D341Med (cell line): ENCODE data around the gene CDC42EP4.
"Not testable (repeated sequence)": the region's sequence is repeated elsewhere in the genome, so short reads cannot be mapped to it uniquely, and the experiment has no call there.

Source experiments
- DNase-seq: peaks from one replicate; pipeline ENCODE4 v3.0.0; 2012; ENCODE audit warnings: low spot score

The CDC42EP4 gene

GRCh38 chr17:73342541-73343167, 30.9 kb upstream of the CDC42EP4 start:
- DNase-seq = peak; percentile 70

GRCh38 chr17:73342050-73342522, 30.3 kb upstream of the CDC42EP4 start:
- DNase-seq = peak; percentile 91

DNA sequence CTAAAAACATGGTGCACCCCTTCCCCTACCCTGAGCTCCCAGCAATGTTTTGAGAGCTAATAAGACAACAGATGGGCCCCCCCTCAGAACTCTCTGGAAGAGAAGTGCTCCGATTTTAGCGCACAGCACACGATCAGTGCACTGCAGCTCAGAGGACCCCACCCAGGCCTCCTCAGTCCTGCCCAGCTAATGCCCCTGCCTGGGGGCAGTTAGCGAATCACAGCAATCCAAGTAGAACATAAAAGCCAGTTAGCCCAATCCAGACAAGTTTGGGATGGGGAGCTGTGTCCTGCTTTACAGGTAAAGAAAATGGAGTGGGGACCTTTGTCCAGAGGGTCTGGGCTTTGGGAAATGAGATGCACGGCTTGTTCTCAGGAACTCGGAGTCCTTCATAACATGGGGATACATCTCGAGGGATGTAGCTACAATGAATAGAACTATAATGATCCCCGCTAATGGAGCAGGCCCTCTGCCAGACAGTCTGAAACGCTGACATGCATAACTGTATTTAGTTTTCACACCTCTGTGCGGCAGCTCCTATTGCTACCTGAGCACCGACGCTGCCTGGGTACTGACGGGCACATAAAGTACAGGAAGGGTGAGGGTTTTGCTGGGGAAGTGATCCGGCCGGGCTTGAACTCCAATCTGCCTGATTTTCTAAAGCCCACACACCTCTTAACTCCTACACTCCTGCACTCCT, 29.7 kb upstream of the CDC42EP4 start:
- DNase-seq = no peak

- DNase-seq = no peak
Measured at GRCh38 chr17:73340093-73340596, 28.3 kb upstream of the CDC42EP4 start.

DNA sequence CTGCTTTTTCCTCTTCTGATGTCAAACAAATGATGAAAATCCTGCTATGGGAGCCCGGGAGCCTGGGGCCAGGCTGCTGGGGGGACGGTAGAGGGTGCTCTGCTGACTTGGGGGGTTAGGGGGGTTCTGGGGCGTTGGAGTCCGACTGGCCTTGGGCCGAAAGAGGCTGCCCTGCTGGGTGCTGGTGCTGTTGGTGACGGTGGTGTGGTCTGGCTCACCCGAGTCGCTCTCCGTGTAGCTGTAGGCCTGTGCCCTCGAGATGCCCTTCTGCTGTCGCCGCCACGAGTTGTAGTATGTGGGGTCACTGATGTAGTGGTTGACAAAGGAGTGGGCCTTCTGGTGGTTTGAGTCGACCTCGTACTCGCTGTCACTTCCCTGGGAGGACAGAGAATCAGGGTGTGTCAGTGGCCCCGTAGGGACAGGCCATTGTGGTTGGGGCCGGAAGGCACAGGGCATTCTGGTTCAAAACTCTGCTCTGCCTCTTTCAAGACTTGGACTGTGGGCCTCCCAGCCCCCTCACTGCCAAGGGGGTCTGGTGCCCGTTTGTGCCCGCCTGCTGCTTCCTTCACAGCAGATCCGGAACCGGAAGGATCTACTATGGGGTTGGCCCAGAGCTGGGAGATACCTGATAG, 26.9 kb upstream of the CDC42EP4 start:
- DNase-seq = no peak

GRCh38 chr17:73338050-73338521, 26.3 kb upstream of the CDC42EP4 start:
- DNase-seq = no peak

DNA sequence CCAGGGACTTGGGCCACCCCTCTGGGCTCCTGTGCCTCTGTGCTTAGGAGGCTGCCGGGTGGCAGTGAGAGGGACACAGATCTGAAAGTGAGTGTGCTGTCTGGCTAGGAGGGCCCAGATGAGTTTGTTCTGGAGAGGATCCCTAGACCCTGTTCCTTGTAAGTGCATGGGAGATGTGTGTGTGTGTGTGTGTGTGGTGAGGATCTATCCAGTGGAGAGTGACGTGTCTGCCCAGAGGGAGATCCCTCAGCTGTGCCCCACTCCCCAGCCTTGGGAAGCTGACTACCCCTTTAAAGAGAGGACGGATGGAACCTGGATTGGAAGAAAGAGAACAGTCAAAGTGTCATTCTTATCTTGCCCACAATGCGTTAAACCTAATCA, 25.5 kb upstream of the CDC42EP4 start:
- no peak for DNase-seq

GRCh38 chr17:73336408-73337329, 24.9 kb upstream of the CDC42EP4 start:
- no peak for DNase-seq

- no peak for DNase-seq
Measured at GRCh38 chr17:73335591-73336407, 24.0 kb upstream of the CDC42EP4 start.

DNA sequence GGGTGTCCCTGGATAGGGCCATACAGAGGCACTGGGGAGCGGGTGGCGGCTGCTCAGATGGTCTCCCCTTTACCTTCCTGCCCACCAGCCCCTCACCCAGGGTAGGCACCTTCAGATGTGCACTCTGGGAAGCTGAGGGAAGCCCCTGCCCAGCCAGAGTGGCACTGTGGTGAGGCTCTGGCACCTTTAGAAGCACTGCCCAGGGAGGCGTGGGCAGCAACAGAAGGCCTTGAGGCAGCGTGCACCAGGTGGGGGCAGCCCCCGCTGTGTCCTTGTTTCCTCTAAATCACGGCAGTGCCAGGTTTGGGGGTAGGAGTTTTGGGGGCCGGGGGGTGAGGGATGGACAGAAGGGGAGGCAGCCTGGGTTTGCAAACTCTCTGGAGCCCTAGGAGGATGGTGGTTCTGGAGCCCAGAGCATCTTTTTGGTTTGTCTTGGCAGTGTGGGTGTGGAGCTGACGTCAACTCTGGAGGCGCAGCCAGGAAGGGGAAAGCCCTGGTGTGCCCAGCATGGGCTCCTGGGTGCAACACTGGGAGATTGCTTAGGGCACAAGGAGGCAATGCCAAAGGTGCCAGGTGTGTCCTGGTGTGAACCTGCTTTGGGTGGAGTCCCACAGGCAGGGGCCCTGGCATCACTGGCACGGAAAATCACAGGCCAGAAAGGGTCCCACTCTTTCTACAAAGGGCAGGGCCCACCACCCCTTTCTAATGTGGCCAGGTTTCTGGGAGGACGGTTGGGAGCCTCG, 23.1 kb upstream of the CDC42EP4 start:
- DNase-seq = no peak

DNA sequence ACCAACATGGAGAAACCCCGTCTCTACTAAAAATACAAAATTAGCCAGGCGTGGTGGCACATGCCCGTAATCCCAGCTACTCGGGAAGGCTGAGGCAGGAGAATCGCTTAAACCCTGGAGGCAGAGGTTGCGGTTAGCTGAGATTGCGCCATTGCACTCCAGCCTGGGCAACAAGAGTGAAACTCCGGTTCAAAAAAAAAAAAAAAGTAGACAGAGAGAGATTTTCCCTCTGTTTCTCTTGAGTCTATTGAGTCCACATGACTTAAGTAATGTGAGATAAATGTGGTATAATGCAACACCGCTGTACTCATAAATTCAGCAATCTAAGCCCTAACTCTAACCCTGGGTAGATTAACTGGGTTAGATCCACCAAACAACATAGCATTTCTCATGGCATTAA, 21.6 kb upstream of the CDC42EP4 start:
- DNase-seq = not testable (repeated sequence)

DNA sequence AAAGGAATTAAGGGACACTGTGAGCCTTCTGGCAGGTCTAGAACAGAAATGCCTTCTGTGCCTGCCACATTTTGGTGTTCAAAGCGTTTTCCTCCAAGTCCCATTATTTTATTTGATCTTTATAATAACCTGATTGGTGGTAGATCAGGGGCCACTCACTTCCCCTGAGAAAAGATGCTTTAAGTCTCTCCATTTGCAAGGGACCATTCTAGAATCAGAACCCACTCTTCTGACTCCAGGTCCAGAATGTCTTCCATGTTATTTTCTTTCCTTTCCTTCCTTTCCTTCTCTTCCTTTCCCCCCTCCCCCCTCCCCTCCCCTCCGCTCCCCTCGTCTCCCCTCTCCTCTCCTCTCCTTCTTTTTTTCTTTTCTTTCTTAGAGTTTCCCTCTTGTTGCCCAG, 19.3 kb upstream of the CDC42EP4 start:
- DNase-seq = no peak

DNA sequence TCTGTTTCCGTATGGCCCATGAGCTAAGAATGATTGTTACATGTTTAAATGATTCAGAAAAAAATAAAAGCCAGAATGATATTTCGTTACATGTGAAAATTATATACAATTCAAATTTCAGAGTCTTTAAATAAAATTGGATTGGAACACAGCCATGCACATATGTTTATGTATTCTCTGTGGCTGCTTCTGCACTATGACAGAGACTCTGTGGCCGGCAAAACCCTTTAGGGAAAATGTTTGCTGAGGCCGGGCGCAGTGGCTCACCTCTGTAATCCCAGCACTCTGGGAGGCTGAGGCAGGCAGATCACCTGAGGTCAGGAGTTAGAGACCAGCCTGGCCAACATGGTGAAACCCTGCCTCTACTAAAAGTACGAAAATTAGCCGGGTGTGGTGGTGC, 15.9 kb upstream of the CDC42EP4 start:
- no peak for DNase-seq

DNA sequence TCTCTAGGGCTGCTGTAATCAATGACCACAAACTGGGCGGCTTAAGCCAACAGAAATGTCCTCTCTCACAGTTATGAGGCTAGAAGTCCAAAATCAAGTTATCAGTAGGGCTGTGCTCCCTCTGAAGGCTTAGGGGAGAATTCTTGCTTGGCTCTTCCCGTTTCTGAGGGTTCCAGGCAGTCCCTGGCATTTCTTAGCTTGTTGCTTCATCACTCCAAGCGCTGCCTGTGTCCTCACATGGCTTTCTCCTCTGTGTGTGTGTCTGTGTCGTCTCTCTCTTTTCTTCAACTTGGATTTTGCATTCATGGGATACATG, 13.7 kb upstream of the CDC42EP4 start:
- DNase-seq = no peak

DNA sequence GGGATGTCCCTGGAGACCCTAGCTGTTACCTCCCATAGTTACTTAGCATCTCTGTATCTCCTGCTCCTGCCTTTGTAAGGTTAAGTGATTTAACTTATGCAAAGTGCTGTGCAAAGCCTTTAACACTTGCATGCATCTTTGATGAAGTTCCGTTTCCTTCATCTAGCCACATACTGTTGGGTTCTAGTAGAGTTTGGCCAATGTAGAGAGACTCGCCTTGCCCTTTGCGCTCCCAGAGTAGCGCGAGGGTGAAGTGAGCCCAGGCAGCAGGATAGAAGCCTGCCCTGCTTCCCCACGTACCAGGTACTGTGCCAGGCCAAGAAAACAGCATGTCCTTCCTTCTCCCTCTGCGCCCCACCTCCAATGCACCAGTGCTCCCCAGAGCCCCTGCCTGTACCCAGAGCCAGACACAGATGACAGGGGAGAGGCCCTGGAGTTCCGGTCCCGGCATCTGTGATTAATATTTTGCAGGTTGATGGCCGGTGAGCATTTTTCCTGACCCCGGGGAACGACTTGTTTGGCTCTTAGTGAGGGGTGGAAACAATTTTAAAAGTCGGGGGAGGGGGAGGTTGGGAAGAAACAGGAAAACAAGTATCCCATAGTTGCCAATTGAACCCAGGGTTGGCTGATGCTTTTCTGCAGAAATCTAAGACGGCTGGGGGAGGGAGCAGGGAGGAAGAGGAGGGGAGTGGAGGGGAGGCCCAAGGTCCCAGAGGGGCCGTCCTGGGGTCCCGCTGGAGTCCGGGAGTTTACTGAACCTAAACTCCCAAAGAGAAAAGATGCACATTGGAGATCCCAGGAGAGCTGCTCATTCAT, 13.1 kb upstream of the CDC42EP4 start:
- no peak for DNase-seq

GRCh38 chr17:73324160-73324475, 12.3 kb upstream of the CDC42EP4 start:
- DNase-seq = no peak

DNA sequence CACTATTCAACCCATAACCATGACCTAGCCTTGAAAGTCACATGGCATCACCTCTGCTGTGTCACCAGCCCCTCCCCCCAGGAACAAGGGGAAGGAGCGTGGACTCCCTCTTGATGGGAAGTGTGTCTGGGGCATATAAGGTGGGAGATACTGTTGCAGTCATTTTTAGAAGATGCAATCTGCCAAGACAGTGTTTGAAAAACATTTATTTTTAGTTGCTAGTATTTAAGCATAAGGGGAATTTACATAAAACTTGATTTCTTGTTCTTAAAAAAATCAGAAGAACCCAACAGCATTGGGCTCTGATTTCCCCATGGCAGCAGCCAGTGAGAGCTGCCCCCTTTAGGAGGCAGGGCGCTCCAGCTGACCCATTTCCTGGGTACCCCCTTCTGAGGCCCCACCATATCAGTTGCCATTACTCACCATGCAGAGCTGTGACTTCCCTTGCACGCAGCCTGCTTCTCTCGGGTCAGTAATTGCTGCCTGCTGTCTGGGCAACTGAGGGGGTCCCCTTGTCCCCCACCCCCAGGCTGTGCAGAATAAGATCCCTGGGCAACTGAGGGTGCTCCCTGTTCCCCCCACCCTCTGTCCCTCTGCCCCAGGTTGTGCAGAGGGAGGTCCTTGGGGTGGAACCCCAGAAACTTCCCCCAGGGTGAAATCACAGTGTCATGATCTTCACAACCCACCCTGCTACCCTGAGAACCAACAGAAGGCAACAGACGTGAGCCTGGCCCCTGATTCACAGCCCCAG, 11.8 kb upstream of the CDC42EP4 start:
- no peak for DNase-seq

DNA sequence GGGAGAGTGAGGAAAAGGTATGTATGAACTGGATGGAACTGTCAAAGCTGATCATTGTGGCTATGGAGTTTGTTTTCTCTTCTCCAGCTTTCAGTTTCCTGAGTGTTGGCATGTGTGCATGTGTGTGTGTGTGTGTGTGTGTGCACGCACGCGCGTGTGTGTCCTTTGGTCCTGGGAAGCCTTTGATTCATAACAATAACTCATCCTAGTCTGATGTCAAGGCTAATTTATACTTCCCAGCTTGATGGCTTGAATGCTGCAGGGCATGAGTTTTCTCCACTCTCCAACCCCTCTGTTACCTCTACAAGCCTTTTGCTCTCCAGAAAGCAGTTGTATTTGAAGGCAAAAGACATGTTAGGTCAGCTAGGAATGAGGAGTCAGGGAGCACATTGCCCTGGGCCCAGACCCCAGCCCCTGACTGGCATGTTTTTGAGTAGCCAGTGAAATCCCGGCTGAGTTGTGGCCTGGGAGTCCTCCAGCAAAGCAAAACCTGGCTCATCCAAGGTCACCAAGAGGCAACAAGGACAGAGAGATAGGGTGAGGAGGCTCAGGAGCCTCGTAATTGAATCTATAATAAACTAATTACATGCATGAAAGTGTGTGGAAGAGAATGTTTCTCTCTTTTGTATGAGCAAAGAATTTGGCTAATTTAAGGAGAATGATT, 8.9 kb upstream of the CDC42EP4 start:
- no peak for DNase-seq

DNA sequence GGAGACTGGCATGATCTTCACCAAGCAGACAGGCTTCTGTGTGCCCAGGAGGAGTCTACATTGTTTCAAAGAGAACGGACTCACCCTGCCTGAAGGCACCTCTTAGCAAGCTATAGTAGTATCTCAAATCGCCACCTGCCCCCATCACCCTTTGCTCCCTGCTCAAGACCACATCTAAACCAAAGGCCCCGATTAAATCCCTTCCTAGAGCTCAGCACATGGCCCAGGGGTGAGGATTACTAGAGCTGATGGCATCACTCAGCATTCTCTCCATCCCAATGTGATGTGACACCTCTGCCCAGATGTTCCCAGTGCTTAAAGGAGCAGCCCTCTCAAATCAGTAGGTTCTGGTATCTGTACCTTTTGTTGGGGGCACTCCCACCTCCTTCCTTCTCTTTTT, 8.0 kb upstream of the CDC42EP4 start:
- no peak for DNase-seq
